ENCODE data around the gene DCUN1D4.

DNA sequence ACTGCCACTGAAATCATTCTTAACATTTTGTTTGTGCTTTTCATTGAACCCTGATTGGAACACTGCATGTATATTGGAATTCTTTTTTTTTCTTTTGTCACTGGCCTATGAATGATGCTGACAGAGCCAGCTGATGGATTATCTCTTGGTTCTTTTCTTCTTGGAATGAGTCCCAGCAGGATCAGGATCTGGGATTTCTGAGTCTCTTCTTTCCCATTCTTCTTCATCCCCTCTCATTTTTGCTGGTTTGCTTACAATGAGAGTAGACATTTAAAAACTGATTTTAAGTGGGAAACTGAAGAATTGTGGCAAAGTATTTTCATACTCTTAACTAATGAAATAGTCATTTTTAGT lies 9.0 kb downstream of the DCUN1D4 start:
- TF ChIP-seq, protein P1, sequence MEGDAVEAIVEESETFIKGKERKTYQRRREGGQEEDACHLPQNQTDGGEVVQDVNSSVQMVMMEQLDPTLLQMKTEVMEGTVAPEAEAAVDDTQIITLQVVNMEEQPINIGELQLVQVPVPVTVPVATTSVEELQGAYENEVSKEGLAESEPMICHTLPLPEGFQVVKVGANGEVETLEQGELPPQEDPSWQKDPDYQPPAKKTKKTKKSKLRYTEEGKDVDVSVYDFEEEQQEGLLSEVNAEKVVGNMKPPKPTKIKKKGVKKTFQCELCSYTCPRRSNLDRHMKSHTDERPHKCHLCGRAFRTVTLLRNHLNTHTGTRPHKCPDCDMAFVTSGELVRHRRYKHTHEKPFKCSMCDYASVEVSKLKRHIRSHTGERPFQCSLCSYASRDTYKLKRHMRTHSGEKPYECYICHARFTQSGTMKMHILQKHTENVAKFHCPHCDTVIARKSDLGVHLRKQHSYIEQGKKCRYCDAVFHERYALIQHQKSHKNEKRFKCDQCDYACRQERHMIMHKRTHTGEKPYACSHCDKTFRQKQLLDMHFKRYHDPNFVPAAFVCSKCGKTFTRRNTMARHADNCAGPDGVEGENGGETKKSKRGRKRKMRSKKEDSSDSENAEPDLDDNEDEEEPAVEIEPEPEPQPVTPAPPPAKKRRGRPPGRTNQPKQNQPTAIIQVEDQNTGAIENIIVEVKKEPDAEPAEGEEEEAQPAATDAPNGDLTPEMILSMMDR (IDR thresholded peaks at IDR 0.05; ENCODE audit: low read depth, low read length, poor library complexity, severe bottlenecking): no peak
- no peak for TF ChIP-seq EZH2phosphoT487 (IDR thresholded peaks at IDR 0.05; ENCODE audit: borderline replicate concordance, low read length)
